Measurements from ENCODE around the gene TAF15.

DNA sequence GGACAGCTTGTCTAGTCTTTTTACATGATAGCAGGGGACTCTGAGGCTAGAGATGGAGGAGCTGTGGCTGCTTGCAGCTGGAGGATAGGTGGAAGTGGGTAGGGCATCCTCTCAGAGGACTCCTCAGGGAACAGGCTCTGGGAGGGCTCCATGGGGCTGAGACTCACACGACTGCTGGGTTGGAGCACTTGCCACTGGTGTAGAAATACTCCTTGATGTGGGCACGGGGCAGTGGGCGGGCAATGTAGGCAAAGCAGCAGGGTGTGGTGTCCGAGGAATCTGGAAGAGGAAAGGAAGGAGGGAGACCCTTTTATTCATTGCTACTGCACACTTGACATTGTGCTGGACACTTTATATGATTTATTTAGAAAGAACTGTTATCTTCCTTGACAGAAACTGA, 69.1 kb downstream of the TAF15 start:
- TF ChIP-seq, protein P1, sequence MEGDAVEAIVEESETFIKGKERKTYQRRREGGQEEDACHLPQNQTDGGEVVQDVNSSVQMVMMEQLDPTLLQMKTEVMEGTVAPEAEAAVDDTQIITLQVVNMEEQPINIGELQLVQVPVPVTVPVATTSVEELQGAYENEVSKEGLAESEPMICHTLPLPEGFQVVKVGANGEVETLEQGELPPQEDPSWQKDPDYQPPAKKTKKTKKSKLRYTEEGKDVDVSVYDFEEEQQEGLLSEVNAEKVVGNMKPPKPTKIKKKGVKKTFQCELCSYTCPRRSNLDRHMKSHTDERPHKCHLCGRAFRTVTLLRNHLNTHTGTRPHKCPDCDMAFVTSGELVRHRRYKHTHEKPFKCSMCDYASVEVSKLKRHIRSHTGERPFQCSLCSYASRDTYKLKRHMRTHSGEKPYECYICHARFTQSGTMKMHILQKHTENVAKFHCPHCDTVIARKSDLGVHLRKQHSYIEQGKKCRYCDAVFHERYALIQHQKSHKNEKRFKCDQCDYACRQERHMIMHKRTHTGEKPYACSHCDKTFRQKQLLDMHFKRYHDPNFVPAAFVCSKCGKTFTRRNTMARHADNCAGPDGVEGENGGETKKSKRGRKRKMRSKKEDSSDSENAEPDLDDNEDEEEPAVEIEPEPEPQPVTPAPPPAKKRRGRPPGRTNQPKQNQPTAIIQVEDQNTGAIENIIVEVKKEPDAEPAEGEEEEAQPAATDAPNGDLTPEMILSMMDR (IDR thresholded peaks at IDR 0.05), result no peak
- no peak for TF ChIP-seq EP300 (IDR thresholded peaks at IDR 0.05)
- no peak for TF ChIP-seq POLR2AphosphoS5 (IDR thresholded peaks at IDR 0.05)
